HCT116 (cell line): ENCODE results near the gene THOP1. TPM values are rescaled to one million over a fixed set of nuclear protein-coding genes. Genes with fewer than 3 reads are reported as not detected.

ENCODE experiments used
- ATAC-seq: fragments of 200-7000 bp; cut with Tn5 transposase; 2 replicates; pipeline ENCODE4 v1.9.1; 2020; ENCODE audit warnings: mild to moderate bottlenecking, moderate library complexity
- BruUV-seq: library from RNA; stranded (reverse); fragments of 400-500 nt; replicated peaks from 2 replicates; lab custom pipeline; 2021; lab: Mats Ljungman, UMichigan
- CTCF ChIA-PET: fragments of 300-600 bp; sonication (Branson Sonifier 250); formaldehyde crosslinking; loops from one replicate; lab custom pipeline; 2021; ENCODE audit warnings: antibody characterized with exemption; lab: Charles Lee
- POLR2A ChIA-PET: fragments of 300-600, 350-600 bp; sonication (Branson Sonifier 250); formaldehyde crosslinking; loops from one replicate; lab custom pipeline; 2021; ENCODE audit warnings: antibody characterized with exemption; lab: Charles Lee
- RAD21 ChIA-PET, 2 experiments: fragments of 300-600 bp; sonication (Branson Sonifier 250); formaldehyde crosslinking; loops; one replicate each; lab custom pipeline; 2023; ENCODE audit warnings: low total read pairs in 2 of 2; ENCODE audit not compliant: uncharacterized antibody in 2 of 2, unreplicated experiment in 2 of 2, low non-redundant PET in 1 of 2; lab: Charles Lee
- DNase-seq: peaks from one replicate; pipeline ENCODE4 v3.0.0-alpha.2; 2010; ENCODE audit warnings: low read depth, low spot score
- H2AFZ ChIP-seq: fragments of 200-600 bp; shearing (Covaris generic), sonication (generic); 2 replicates; pipeline ENCODE4 v1.6.1; 2017; ENCODE audit warnings: low read depth, mixed run types, mixed read lengths, antibody characterized with exemption, low read length; ENCODE audit not compliant: poor library complexity, severe bottlenecking
- H3K27ac ChIP-seq: 2 replicates; pipeline ENCODE4 v1.5.1; 2012; ENCODE audit warnings: low read depth, low read length
- H3K27me3 ChIP-seq: fragments of 200-600 bp; sonication (generic); 2 replicates; pipeline ENCODE4 v1.6.1; 2016; ENCODE audit warnings: mixed run types, low read length, mixed read lengths; ENCODE audit not compliant: insufficient read depth
- H3K36me3 ChIP-seq, 2 experiments: fragments of 200-500 bp in 1 of 2; fragments of 200-600 bp in 1 of 2; sonication (Bioruptor generic) in 1 of 2; sonication (generic) in 1 of 2; 2 replicates each; pipeline versions ENCODE4 v1.5.1 to v1.6.1; 2014 to 2016; ENCODE audit warnings: low read length in 2 of 2, inconsistent platforms in 1 of 2, mixed read lengths in 1 of 2, mixed run types in 1 of 2; ENCODE audit not compliant: insufficient read depth in 2 of 2, control insufficient read depth in 1 of 2
- H3K4me1 ChIP-seq, 2 experiments: fragments of 200-600 bp in 1 of 2; sonication (generic) in 1 of 2; 2 replicates each; pipeline versions ENCODE4 v1.5.1 to v1.6.1; 2012 to 2017; ENCODE audit warnings: low read length in 2 of 2, inconsistent platforms in 1 of 2, mild to moderate bottlenecking in 1 of 2, mixed read lengths in 1 of 2, mixed run types in 1 of 2, moderate library complexity in 1 of 2; ENCODE audit not compliant: insufficient read depth in 2 of 2, control insufficient read depth in 1 of 2
- H3K4me2 ChIP-seq: fragments of 200-600 bp; sonication (generic); 2 replicates; pipeline ENCODE4 v1.6.1; 2017; ENCODE audit warnings: mixed run types, low read length, mixed read lengths
- H3K4me3 ChIP-seq, 2 experiments: fragments of 200-600 bp in 1 of 2; sonication (generic) in 1 of 2; replicated peaks in 1 of 2; 2 replicates each; pipeline ENCODE4 v1.5.1; 2011 to 2016; ENCODE audit warnings: low read length in 2 of 2, control low read depth in 1 of 2, low read depth in 1 of 2, mild to moderate bottlenecking in 1 of 2, mixed read lengths in 1 of 2, mixed run types in 1 of 2
- H3K79me2 ChIP-seq: fragments of 200-600 bp; sonication (generic); 2 replicates; pipeline ENCODE4 v1.6.1; 2017; ENCODE audit warnings: mild to moderate bottlenecking, mixed run types, low read length, moderate library complexity, mixed read lengths; ENCODE audit not compliant: insufficient read depth
- H3K9ac ChIP-seq: fragments of 200-600 bp; sonication (generic); 2 replicates; pipeline ENCODE4 v1.6.1; 2016; ENCODE audit warnings: low read length, mixed read lengths
- H3K9me2 ChIP-seq: fragments of 200-600 bp; sonication (generic), shearing (Covaris generic); 2 replicates; pipeline ENCODE4 v1.6.1; 2017; ENCODE audit warnings: mixed run types, mild to moderate bottlenecking, moderate library complexity; ENCODE audit not compliant: insufficient read depth
- H3K9me3 ChIP-seq, 2 experiments: fragments of 200-500 bp in 1 of 2; fragments of 200-600 bp in 1 of 2; sonication (Bioruptor generic) in 1 of 2; sonication (generic) in 1 of 2; 2 replicates each; pipeline ENCODE4 v1.6.1; 2014 to 2017; ENCODE audit warnings: low read length in 2 of 2, mixed read lengths in 2 of 2, inconsistent platforms in 1 of 2, low read depth in 1 of 2, mild to moderate bottlenecking in 1 of 2, mixed run types in 1 of 2, moderate library complexity in 1 of 2; ENCODE audit not compliant: control insufficient read depth in 1 of 2, insufficient read depth in 1 of 2
- H4K20me1 ChIP-seq: fragments of 200-600 bp; sonication (generic), shearing (Covaris generic); 2 replicates; pipeline ENCODE4 v1.6.1; 2017; ENCODE audit warnings: mixed run types, mild to moderate bottlenecking, moderate library complexity; ENCODE audit not compliant: insufficient read depth
- ATF3 ChIP-seq: IDR thresholded peaks from 2 replicates; pipeline ENCODE4 v1.6.1; 2012
- CEBPB ChIP-seq: IDR thresholded peaks from 2 replicates; pipeline ENCODE4 v1.6.1; 2012; ENCODE audit warnings: low read depth
- ELF1 ChIP-seq: IDR thresholded peaks from 2 replicates; pipeline ENCODE4 v1.6.1; 2012; ENCODE audit warnings: low read depth, borderline replicate concordance
- EZH2 ChIP-seq: fragments of 200-600 bp; sonication (generic); IDR thresholded peaks from 2 replicates; pipeline ENCODE4 v1.6.1; 2017; ENCODE audit warnings: antibody characterized with exemption, mixed run types
- JUND ChIP-seq: IDR thresholded peaks from 2 replicates; pipeline ENCODE4 v1.6.1; 2012
- MAX ChIP-seq: IDR thresholded peaks from 2 replicates; pipeline ENCODE4 v1.6.1; 2012
- POLR2A ChIP-seq: IDR thresholded peaks from 2 replicates; pipeline ENCODE4 v1.7.0; 2011; ENCODE audit warnings: borderline replicate concordance; ENCODE audit not compliant: insufficient read depth, insufficient read length; ENCODE audit errors: extremely low read depth
- RAD21 ChIP-seq: IDR thresholded peaks from 2 replicates; pipeline ENCODE4 v1.6.1; 2012; ENCODE audit warnings: low read depth, mild to moderate bottlenecking
- REST ChIP-seq: IDR thresholded peaks from 2 replicates; pipeline ENCODE4 v1.6.1; 2012; ENCODE audit warnings: low read depth
- SRF ChIP-seq: IDR thresholded peaks from 2 replicates; pipeline ENCODE4 v1.6.1; 2012; ENCODE audit warnings: low read depth
- TCF7L2 ChIP-seq: IDR thresholded peaks from 2 replicates; pipeline ENCODE4 v1.7.0; 2011; ENCODE audit warnings: borderline replicate concordance, inconsistent platforms; ENCODE audit not compliant: insufficient read depth, insufficient read length; ENCODE audit errors: extremely low read depth
- ZFX ChIP-seq: fragments of 450-650 bp; IDR thresholded peaks from 2 replicates; pipeline ENCODE4 v1.6.1; 2017
- intact Hi-C: fragments of 100-400 bp; cut with micrococcal nuclease; formaldehyde crosslinking; loops from 2 replicates; pipeline ENCODE4 v1.10.0; 2022
- total RNA-seq: library from RNA; stranded (reverse); gene quantifications from one replicate; pipeline ENCODE4 v1.2.1, GENCODE V29; 2021; ENCODE audit not compliant: unreplicated experiment

Gene THOP1
- total RNA-seq, 1 experiment from 2014 or later = 201 TPM

GRCh38 chr19:2803486-2804155 lies 18.3 kb downstream of the THOP1 start:
- H3K4me3 ChIP-seq = no peak overlapping the region
- no peaks in the 10 kb centered on the region for H4K20me1 ChIP-seq
- H3K9me2 ChIP-seq = no peaks in the 10 kb centered on the region
- no peak overlapping the region for H3K27ac ChIP-seq
- H2AFZ ChIP-seq = no peak overlapping the region
- DNase-seq (no peak), ATAC-seq (no peak)
- H3K4me1 ChIP-seq = peaks cover 0 to 1% of the 10 kb centered on the region in 2 experiments; a peak in 2 of 4 replicates
- no peak overlapping the region for H3K9ac ChIP-seq
- no TSS peak for BruUV-seq
- H3K79me2 ChIP-seq = peaks cover 38% of the 10 kb centered on the region
- ChIA-PET RAD21 (no interaction called here), POLR2A (no interaction called here), CTCF (interaction anchor here (1.4 kb wide), 1 partner anchor 472 kb away, joined by 3 read pairs; no protein-coding TSS in a partner anchor)
- H3K4me2 ChIP-seq = no peak overlapping the region
- H3K9me3 ChIP-seq = no peaks in the 10 kb centered on the region
- H3K36me3 ChIP-seq = peaks cover 45 to 50% of the 10 kb centered on the region in 2 experiments; a peak in 3 of 4 replicates
- intact Hi-C loops = no loop called here
- TF ChIP-seq ATF3 (no peak), RAD21 (no peak), ZFX (no peak), TCF7L2 (no peak), EZH2 (no peak), CEBPB (no peak), JUND (no peak), POLR2A (no peak), ELF1 (no peak), REST (no peak), SRF (no peak), MAX (no peak)
- no peaks in the 10 kb centered on the region for H3K27me3 ChIP-seq
